ENCODE data around the gene ADAP1.

DNA sequence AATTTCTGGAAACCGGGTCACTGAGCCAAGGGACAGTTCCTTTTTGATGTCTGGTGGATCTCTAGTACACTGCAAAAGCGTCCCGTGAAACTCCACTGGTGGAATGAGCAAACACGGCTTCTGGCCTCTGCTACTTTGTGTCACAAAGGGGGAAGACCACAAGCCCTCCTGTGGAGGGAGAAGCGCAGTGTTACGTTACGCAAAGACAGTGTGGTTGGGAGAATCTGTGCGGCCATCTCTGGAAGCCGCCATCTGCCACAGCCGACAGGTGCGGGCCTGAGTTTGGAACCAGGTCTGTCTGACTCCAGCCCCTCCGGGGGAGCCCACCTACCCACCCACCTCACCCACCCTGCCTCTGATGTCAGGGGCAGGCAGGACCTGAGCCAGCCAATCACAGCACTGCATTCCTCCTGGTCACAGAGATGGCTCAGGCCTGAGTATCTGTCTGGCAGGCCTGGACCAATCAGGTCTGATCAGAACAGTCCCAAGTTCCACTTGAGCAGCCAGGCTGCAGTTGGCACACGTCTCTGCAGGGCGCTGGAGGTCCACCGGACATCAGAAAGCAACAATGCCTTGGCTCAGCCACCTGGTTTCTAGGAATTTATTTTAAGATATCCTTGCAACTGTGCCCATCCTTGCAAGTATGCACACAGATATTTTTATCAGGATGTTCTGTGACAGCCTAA, 25.5 kb upstream of the ADAP1 start:
- TF ChIP-seq, protein P1, sequence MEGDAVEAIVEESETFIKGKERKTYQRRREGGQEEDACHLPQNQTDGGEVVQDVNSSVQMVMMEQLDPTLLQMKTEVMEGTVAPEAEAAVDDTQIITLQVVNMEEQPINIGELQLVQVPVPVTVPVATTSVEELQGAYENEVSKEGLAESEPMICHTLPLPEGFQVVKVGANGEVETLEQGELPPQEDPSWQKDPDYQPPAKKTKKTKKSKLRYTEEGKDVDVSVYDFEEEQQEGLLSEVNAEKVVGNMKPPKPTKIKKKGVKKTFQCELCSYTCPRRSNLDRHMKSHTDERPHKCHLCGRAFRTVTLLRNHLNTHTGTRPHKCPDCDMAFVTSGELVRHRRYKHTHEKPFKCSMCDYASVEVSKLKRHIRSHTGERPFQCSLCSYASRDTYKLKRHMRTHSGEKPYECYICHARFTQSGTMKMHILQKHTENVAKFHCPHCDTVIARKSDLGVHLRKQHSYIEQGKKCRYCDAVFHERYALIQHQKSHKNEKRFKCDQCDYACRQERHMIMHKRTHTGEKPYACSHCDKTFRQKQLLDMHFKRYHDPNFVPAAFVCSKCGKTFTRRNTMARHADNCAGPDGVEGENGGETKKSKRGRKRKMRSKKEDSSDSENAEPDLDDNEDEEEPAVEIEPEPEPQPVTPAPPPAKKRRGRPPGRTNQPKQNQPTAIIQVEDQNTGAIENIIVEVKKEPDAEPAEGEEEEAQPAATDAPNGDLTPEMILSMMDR (IDR thresholded peaks at IDR 0.05) = no peak
- TF ChIP-seq POLR2A (IDR thresholded peaks at IDR 0.05) = no peak
- TF ChIP-seq POLR2AphosphoS5 (IDR thresholded peaks at IDR 0.05) = no peak
- no peak for TF ChIP-seq EP300 (IDR thresholded peaks at IDR 0.05)
